Measurements from ENCODE around the gene CAMK2A.

- TF ChIP-seq TAF1 (IDR thresholded peaks at IDR 0.05; ENCODE audit: borderline replicate concordance, insufficient read depth, low read length) (no peak), POLR2AphosphoS5 (IDR thresholded peaks at IDR 0.05; ENCODE audit: low read depth, low read length) (no peak)
Observed at GRCh38 chr5:150325426-150325825, 35.9 kb upstream of the CAMK2A start.

All from PFSK-1 (cell line).